ENCODE results near the gene ADGRD1. TPM values are rescaled to one million over a fixed set of nuclear protein-coding genes. Genes with fewer than 3 reads are reported as not detected.

ADGRD1 gene
- total and polyA plus RNA-seq, 4 donors, result 2.1 to 97.6 (median 31.0) TPM

- ATAC-seq (ENCODE audit: low FRiP score), result peak; percentile 42
- Histone ChIP-seq H3K27ac (ENCODE audit: low read depth in 1 of 2, low read length in 2 of 2) (no peak overlapping the region), H3K27me3 (ENCODE audit: control insufficient read depth in 1 of 2, insufficient read depth in 2 of 2, low read length in 1 of 2) (no peaks in the 10 kb centered on the region), H3K4me1 (ENCODE audit: control insufficient read depth in 1 of 2, insufficient read depth in 2 of 2, low read length in 2 of 2) (no peaks in the 10 kb centered on the region), H3K36me3 (ENCODE audit: control insufficient read depth in 1 of 2, insufficient read depth in 2 of 2, low read length in 1 of 2) (no peaks in the 10 kb centered on the region), H3K9me3 (ENCODE audit: control insufficient read depth, low read length) (no peaks in the 10 kb centered on the region), H3K4me3 (ENCODE audit: low read length in 2 of 2) (no peak overlapping the region)
- intact Hi-C loops (cut with DNase I), result no loop called here
- peak; percentile 67 to 81 for DNase-seq
- WGBS, 2 donors, result 63 to 73% methylated on average over 19 of the region's 19 CpGs
These were observed 93.4 kb downstream of the ADGRD1 start for GRCh38 chr12:131046813-131047788.

DNA sequence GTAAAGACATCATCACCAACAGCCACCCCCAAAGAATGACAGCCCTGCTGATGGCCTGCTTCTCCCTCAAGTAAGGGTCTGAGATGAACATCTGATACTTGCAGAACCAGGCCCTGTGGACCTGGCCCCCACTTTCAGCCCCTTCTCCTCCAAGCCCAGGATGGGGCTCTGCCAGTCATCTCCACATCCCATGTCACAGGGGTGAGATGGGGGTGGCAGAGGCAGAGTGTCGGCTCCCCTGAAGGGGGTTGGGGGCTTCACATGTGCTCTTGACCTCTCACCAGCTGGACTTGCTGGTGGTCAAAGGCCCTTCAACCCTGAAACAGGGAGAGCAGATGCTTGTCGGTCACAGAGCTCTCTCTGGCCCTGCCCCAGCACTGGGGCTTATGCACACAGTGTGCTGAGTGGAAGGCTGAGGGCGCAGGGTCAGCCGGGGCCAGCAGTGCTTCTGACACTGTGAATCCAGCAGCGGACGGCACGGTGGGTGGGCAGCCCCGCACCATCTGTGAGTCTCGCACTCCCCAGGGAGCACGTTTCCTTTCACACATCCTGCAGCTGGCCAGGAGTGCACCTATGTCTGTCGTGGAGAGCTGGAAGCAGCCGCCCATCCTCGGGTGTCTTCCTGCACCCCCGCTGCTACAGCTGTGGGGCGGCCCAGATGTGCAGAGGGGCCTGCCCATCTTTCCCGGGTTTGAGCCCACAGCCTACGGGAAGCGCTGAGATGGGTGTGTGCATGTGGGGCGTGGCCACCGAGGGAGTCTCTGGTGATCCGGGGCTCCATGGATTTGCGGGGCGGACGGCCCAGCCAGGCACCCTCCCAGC is 94.3 kb downstream of the ADGRD1 start:
- no peaks in the 10 kb centered on the region for H3K27me3 ChIP-seq (ENCODE audit: control insufficient read depth in 1 of 2, insufficient read depth in 2 of 2, low read length in 1 of 2)
- H3K9me3 ChIP-seq (ENCODE audit: control insufficient read depth, low read length), result no peaks in the 10 kb centered on the region
- H3K27ac ChIP-seq (ENCODE audit: low read depth in 1 of 2, low read length in 2 of 2), result no peak overlapping the region
- 68 to 77% methylated on average over 24 of the region's 24 CpGs for WGBS, 2 donors
- peak in 1 of 2 donors; percentile 81 for DNase-seq
- ATAC-seq (ENCODE audit: low FRiP score), result peak; percentile 30
- no peaks in the 10 kb centered on the region for H3K4me1 ChIP-seq (ENCODE audit: control insufficient read depth in 1 of 2, insufficient read depth in 2 of 2, low read length in 2 of 2)
- intact Hi-C loops (cut with DNase I), result no loop called here
- no peak overlapping the region for H3K4me3 ChIP-seq (ENCODE audit: low read length in 2 of 2)
- H3K36me3 ChIP-seq (ENCODE audit: control insufficient read depth in 1 of 2, insufficient read depth in 2 of 2, low read length in 1 of 2), result no peaks in the 10 kb centered on the region

DNA sequence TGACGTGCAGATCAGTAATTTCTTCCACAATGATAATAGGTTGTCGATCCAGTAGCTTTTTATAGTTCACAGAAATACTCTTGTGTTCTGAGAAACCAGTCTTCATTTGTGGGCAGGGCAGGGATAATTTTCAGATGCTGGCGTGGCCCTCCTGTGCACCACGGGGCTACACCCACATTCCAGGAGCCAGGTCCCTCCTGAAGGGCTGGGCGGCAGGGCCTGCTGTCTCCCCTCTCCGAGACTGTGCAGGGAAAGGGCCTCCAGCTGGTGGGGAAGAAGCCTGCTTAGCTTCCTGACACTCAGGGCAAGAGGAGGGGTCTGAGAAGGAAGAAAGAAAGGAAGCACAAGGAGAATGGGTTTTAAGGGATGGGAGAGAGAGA is 94.9 kb downstream of the ADGRD1 start:
- no peak overlapping the region for H3K27ac ChIP-seq (ENCODE audit: low read depth in 1 of 2, low read length in 2 of 2)
- no peak overlapping the region for H3K4me3 ChIP-seq (ENCODE audit: low read length in 2 of 2)
- intact Hi-C loops (cut with DNase I), result no loop called here
- DNase-seq, result no peak
- H3K9me3 ChIP-seq (ENCODE audit: control insufficient read depth, low read length), result no peaks in the 10 kb centered on the region
- WGBS, 2 donors, result 82 to 85% methylated on average over 6 of the region's 6 CpGs
- no peaks in the 10 kb centered on the region for H3K27me3 ChIP-seq (ENCODE audit: control insufficient read depth in 1 of 2, insufficient read depth in 2 of 2, low read length in 1 of 2)
- no peaks in the 10 kb centered on the region for H3K36me3 ChIP-seq (ENCODE audit: control insufficient read depth in 1 of 2, insufficient read depth in 2 of 2, low read length in 1 of 2)
- no peak for ATAC-seq (ENCODE audit: low FRiP score)
- no peaks in the 10 kb centered on the region for H3K4me1 ChIP-seq (ENCODE audit: control insufficient read depth in 1 of 2, insufficient read depth in 2 of 2, low read length in 2 of 2)

- Histone ChIP-seq H3K36me3 (ENCODE audit: control insufficient read depth in 1 of 2, insufficient read depth in 2 of 2, low read length in 1 of 2) (no peaks in the 10 kb centered on the region), H3K9me3 (ENCODE audit: control insufficient read depth, low read length) (no peaks in the 10 kb centered on the region), H3K27ac (ENCODE audit: low read depth in 1 of 2, low read length in 2 of 2) (no peak overlapping the region), H3K4me1 (ENCODE audit: control insufficient read depth in 1 of 2, insufficient read depth in 2 of 2, low read length in 2 of 2) (no peaks in the 10 kb centered on the region), H3K27me3 (ENCODE audit: control insufficient read depth in 1 of 2, insufficient read depth in 2 of 2, low read length in 1 of 2) (no peaks in the 10 kb centered on the region), H3K4me3 (ENCODE audit: low read length in 2 of 2) (no peak overlapping the region)
- intact Hi-C loops (cut with DNase I), result no loop called here
- no peak for ATAC-seq (ENCODE audit: low FRiP score)
- DNase-seq, result peak in 1 of 2 donors; percentile 55
- WGBS, 2 donors, result 89 to 98% methylated on average over 11 of the region's 11 CpGs
These were observed 95.3 kb downstream of the ADGRD1 start for GRCh38 chr12:131049002-131049401.

DNA sequence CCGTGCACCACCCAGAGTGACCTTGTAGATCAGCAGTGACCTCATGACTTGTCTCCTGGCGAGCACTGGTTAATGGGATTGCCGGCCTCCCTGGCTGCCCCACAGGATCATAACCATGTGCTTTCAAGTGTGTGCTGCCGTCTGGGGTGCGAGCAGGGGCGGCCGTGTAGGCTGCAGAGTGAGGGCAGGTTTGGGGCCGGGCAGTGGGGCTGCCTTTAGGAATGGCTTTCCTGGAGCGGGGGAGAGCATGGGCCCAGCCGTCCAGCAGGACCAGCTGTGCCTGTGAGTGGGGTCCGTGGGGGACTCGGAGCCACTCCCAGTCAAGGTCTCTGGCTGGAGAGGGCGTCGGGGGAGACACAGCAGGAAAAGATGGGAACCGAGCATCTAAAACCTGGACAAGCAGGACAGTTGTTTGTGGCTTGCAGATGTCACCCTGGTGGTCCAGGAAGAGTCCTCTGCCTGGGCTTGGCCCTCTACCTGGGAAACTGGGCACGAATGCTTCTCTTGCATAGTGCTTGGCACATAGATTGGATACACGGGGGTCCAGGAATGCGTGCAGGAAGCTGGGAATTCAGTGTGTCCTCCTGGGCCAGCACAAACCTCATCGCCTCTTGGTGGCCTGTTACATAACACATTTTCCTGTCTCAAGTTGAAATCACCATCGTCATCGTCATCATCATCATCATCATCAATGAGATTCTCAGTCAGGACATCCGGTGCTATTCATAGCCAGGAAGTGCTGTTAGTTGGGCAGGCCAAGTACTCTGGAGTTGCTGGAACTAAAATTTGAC is 96.0 kb downstream of the ADGRD1 start:
- no peaks in the 10 kb centered on the region for H3K27me3 ChIP-seq (ENCODE audit: control insufficient read depth in 1 of 2, insufficient read depth in 2 of 2, low read length in 1 of 2)
- H3K27ac ChIP-seq (ENCODE audit: low read depth in 1 of 2, low read length in 2 of 2), result no peak overlapping the region
- H3K4me1 ChIP-seq (ENCODE audit: control insufficient read depth in 1 of 2, insufficient read depth in 2 of 2, low read length in 2 of 2), result no peaks in the 10 kb centered on the region
- H3K9me3 ChIP-seq (ENCODE audit: control insufficient read depth, low read length), result no peaks in the 10 kb centered on the region
- ATAC-seq (ENCODE audit: low FRiP score), result peak; percentile 5
- WGBS, 2 donors, result 75 to 81% methylated on average over 22 of the region's 22 CpGs
- intact Hi-C loops (cut with DNase I), result no loop called here
- H3K36me3 ChIP-seq (ENCODE audit: control insufficient read depth in 1 of 2, insufficient read depth in 2 of 2, low read length in 1 of 2), result no peaks in the 10 kb centered on the region
- H3K4me3 ChIP-seq (ENCODE audit: low read length in 2 of 2), result no peak overlapping the region
- DNase-seq, result peak in 1 of 2 donors; percentile 72

DNA sequence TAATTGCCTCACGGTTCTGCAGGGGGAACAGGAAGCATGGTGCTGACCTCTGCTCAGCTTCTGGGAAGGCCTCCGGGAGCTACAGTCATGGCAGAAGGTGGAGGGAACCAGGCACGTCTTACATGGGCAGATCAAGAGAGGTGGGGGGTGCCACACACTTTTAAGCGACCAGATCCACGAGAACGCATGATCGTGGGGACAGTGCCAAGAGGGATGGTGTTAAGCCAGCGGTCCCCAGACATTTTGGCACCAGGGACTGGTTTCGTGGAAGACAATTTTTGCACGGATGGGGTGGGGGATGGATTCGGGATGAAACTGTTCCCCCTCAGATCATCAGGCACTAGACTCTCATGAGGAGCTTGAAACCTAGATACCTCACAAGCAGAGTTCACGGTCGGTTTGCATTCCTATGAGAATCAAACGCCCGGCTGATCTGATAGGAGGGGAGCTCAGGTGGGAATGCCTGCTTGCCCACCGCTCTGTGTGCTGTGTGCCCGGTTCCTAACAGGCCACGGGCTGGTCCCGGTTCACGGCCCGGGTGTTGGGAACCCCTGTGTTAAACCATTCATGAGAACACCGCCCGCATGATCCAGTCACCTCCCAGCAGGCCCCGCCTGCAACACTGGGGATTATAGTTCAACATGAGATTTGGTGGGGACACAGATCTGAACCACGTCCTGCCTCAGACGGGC is 96.9 kb downstream of the ADGRD1 start:
- Histone ChIP-seq H3K9me3 (ENCODE audit: control insufficient read depth, low read length) (no peaks in the 10 kb centered on the region), H3K27ac (ENCODE audit: low read depth in 1 of 2, low read length in 2 of 2) (no peak overlapping the region), H3K27me3 (ENCODE audit: control insufficient read depth in 1 of 2, insufficient read depth in 2 of 2, low read length in 1 of 2) (no peaks in the 10 kb centered on the region), H3K4me3 (ENCODE audit: low read length in 2 of 2) (no peak overlapping the region), H3K36me3 (ENCODE audit: control insufficient read depth in 1 of 2, insufficient read depth in 2 of 2, low read length in 1 of 2) (no peaks in the 10 kb centered on the region), H3K4me1 (ENCODE audit: control insufficient read depth in 1 of 2, insufficient read depth in 2 of 2, low read length in 2 of 2) (no peaks in the 10 kb centered on the region)
- intact Hi-C loops (cut with DNase I), result no loop called here
- WGBS, 2 donors, result 85 to 91% methylated on average over 26 of the region's 26 CpGs
- DNase-seq (peak in 1 of 2 donors; percentile 50), ATAC-seq (ENCODE audit: low FRiP score) (no peak)

DNA sequence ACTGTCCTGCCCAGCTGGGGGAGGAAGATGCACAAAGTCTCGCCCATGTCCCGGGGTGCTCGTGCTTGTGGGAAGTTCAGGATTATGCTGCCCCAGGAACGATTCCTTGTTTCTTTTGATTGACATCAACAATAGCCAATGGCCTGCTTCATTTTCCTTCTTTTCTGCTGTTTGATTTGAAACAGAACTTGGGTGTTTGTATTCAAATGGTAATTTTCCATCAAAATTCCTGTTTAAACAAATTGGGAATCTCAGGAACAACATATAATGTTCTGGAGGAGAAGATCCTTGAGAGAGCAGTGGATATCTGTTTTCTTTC is 97.4 kb downstream of the ADGRD1 start:
- ATAC-seq (ENCODE audit: low FRiP score), result no peak
- Histone ChIP-seq H3K4me3 (ENCODE audit: low read length in 2 of 2) (no peak overlapping the region), H3K27me3 (ENCODE audit: control insufficient read depth in 1 of 2, insufficient read depth in 2 of 2, low read length in 1 of 2) (no peaks in the 10 kb centered on the region), H3K27ac (ENCODE audit: low read depth in 1 of 2, low read length in 2 of 2) (no peak overlapping the region), H3K4me1 (ENCODE audit: control insufficient read depth in 1 of 2, insufficient read depth in 2 of 2, low read length in 2 of 2) (no peaks in the 10 kb centered on the region), H3K36me3 (ENCODE audit: control insufficient read depth in 1 of 2, insufficient read depth in 2 of 2, low read length in 1 of 2) (no peaks in the 10 kb centered on the region), H3K9me3 (ENCODE audit: control insufficient read depth, low read length) (no peaks in the 10 kb centered on the region)
- WGBS, 2 donors, result 86 to 87% methylated on average over 4 of the region's 4 CpGs
- intact Hi-C loops (cut with DNase I), result no loop called here
- no peak for DNase-seq

Data from aorta (tissue), 5 donors.